Smooth muscle cell (in vitro differentiated cells): ENCODE measurements around the gene RPRD1A. TPM values are rescaled to one million over a fixed set of nuclear protein-coding genes. Genes with fewer than 3 reads are reported as not detected.
"Not testable (repeated sequence)": the region's sequence is repeated elsewhere in the genome, so short reads cannot be mapped to it uniquely, and the experiment has no call there.

Experiments
- DNase-seq: peaks from one replicate; lab custom pipeline; 2025; ENCODE audit not compliant: unreplicated experiment; lab: John Stamatoyannopoulos, UW
- H2AFZ ChIP-seq: fragments of 200-600 bp; sonication (generic); 2 replicates; pipeline ENCODE4 v1.6.0; 2016; ENCODE audit warnings: antibody characterized with exemption, low read depth, mild to moderate bottlenecking
- H3F3A ChIP-seq: fragments of 200-600 bp; sonication (generic); 2 replicates; pipeline ENCODE4 v1.6.0; 2017; ENCODE audit warnings: antibody characterized with exemption, low read depth
- H3K27ac ChIP-seq: fragments of 200-600 bp; sonication (generic); 2 replicates; pipeline ENCODE4 v1.5.1; 2016; ENCODE audit warnings: low read depth, mild to moderate bottlenecking
- H3K27me3 ChIP-seq: fragments of 200-600 bp; sonication (generic); 2 replicates; pipeline ENCODE4 v1.6.1; 2016; ENCODE audit warnings: low read depth, mild to moderate bottlenecking
- H3K36me3 ChIP-seq: fragments of 200-600 bp; sonication (generic); 2 replicates; pipeline ENCODE4 v1.5.1; 2016; ENCODE audit warnings: low read depth
- H3K4me1 ChIP-seq: fragments of 200-600 bp; sonication (generic); 2 replicates; pipeline ENCODE4 v1.5.1; 2016; ENCODE audit warnings: low read depth
- H3K4me2 ChIP-seq: fragments of 200-600 bp; sonication (generic); 2 replicates; pipeline ENCODE4 v1.6.0; 2016; ENCODE audit warnings: mild to moderate bottlenecking
- H3K4me3 ChIP-seq: fragments of 200-600 bp; sonication (generic); 2 replicates; pipeline ENCODE4 v1.5.1; 2016; ENCODE audit warnings: mild to moderate bottlenecking
- H3K79me2 ChIP-seq: fragments of 200-600 bp; sonication (generic); 2 replicates; pipeline ENCODE4 v1.6.0; 2016; ENCODE audit warnings: low read depth, mild to moderate bottlenecking
- H3K9ac ChIP-seq: fragments of 200-600 bp; sonication (generic); 2 replicates; pipeline ENCODE4 v1.6.0; 2016; ENCODE audit warnings: low read depth
- H3K9me3 ChIP-seq: fragments of 200-600 bp; sonication (generic); replicated peaks from 2 replicates; pipeline ENCODE4 v1.5.1; 2016; ENCODE audit warnings: low read depth
- H4K20me1 ChIP-seq: fragments of 200-600 bp; sonication (generic); 2 replicates; pipeline ENCODE4 v1.6.0; 2016; ENCODE audit warnings: low read depth
- CTCF ChIP-seq: fragments of 200-600 bp; sonication (generic); IDR thresholded peaks from 2 replicates; pipeline ENCODE4 v1.5.1; 2017; ENCODE audit warnings: borderline replicate concordance, mild to moderate bottlenecking, antibody characterized with exemption; ENCODE audit not compliant: insufficient read depth, poor library complexity, severe bottlenecking
- WGBS: methylation state at CpG from one replicate; pipeline ENCODE4 v1.1.7; 2016; ENCODE audit warnings: low lambda C conversion rate; 5-methylcytosine and 5-hydroxymethylcytosine counted together
- polyA plus RNA-seq: library from polyadenylated mRNA; unstranded; fragments of >200 nt; fragmentation: Nextera tagmentation; extraction: Ambion mirVana; gene quantifications from 2 replicates; pipeline ENCODE4 v1.2.1, GENCODE V29; 2016
- total RNA-seq: library from RNA; depleted of rRNA; stranded (reverse); fragments of >200 nt; gene quantifications from 2 replicates; pipeline ENCODE4 v1.2.3, GENCODE V29; 2014

The RPRD1A gene
- total and polyA plus RNA-seq, 2 experiments from 2014 or later, result 13.1 to 50.0 TPM

- H3K27me3 ChIP-seq, result no peaks in the 10 kb centered on the region
- H3K4me3 ChIP-seq, result peak overlapping the region; percentile 97
- no peak for DNase-seq
- H3K9ac ChIP-seq, result peak overlapping the region; percentile 95
- peak overlapping the region; percentile 94 for H3K4me2 ChIP-seq
- H3K36me3 ChIP-seq, result no peaks in the 10 kb centered on the region
- H3F3A ChIP-seq, result no peaks in the 10 kb centered on the region
- peak overlapping the region; percentile 87 for H2AFZ ChIP-seq
- H3K79me2 ChIP-seq, result peaks cover 51% of the 10 kb centered on the region
- under 1% methylated on average over 5 of the region's 5 CpGs for WGBS
- peak overlapping the region; percentile 97 for H3K27ac ChIP-seq
- H4K20me1 ChIP-seq, result peaks cover 35% of the 10 kb centered on the region
- no peaks in the 10 kb centered on the region for H3K9me3 ChIP-seq
- TF ChIP-seq CTCF, result no peak
- H3K4me1 ChIP-seq, result peaks cover 15% of the 10 kb centered on the region
Observed at GRCh38 chr18:36066686-36067054, 689 bp downstream of the RPRD1A start.

- no peaks in the 10 kb centered on the region for H3K27me3 ChIP-seq
- no peaks in the 10 kb centered on the region for H3K36me3 ChIP-seq
- peaks cover 58% of the 10 kb centered on the region for H3K79me2 ChIP-seq
- no peak overlapping the region for H2AFZ ChIP-seq
- 32% methylated on average over 5 of the region's 5 CpGs for WGBS
- no peaks in the 10 kb centered on the region for H3F3A ChIP-seq
- no peaks in the 10 kb centered on the region for H3K9me3 ChIP-seq
- H3K4me1 ChIP-seq, result peaks cover 15% of the 10 kb centered on the region
- DNase-seq, result no peak
- peak overlapping the region; percentile 97 for H3K27ac ChIP-seq
- H3K9ac ChIP-seq, result peak overlapping the region; percentile 95
- peak overlapping the region; percentile 97 for H3K4me3 ChIP-seq
- peaks cover 42% of the 10 kb centered on the region for H4K20me1 ChIP-seq
- peak overlapping the region; percentile 94 for H3K4me2 ChIP-seq
- TF ChIP-seq CTCF, result no peak
Observed at GRCh38 chr18:36066001-36066400, 1.4 kb downstream of the RPRD1A start.

- not testable (repeated sequence) for H3K27ac ChIP-seq, H3K36me3 ChIP-seq, H3K4me3 ChIP-seq, H3K9ac ChIP-seq, H3K9me3 ChIP-seq, H3K27me3 ChIP-seq, DNase-seq, H3K4me2 ChIP-seq, H3F3A ChIP-seq, H2AFZ ChIP-seq
- Histone ChIP-seq H4K20me1 (peaks cover 55% of the 10 kb centered on the region), H3K79me2 (peaks cover 71% of the 10 kb centered on the region), H3K4me1 (peaks cover 15% of the 10 kb centered on the region)
- 89% methylated on average over 9 of the region's 9 CpGs for WGBS
Observed at GRCh38 chr18:36064809-36065079, 2.6 kb downstream of the RPRD1A start.

- DNase-seq, result no peak
- 93% methylated on average over 31 of the region's 31 CpGs for WGBS
- Histone ChIP-seq H3K36me3 (no peaks in the 10 kb centered on the region), H3K9ac (no peak overlapping the region), H3K9me3 (no peaks in the 10 kb centered on the region), H3K4me3 (no peak overlapping the region), H3K4me1 (peaks cover 15% of the 10 kb centered on the region), H3F3A (no peaks in the 10 kb centered on the region), H3K79me2 (peaks cover 76% of the 10 kb centered on the region), H3K27me3 (no peaks in the 10 kb centered on the region), H3K4me2 (no peak overlapping the region), H4K20me1 (peaks cover 60% of the 10 kb centered on the region), H2AFZ (no peak overlapping the region), H3K27ac (no peak overlapping the region)
- no peak for TF ChIP-seq CTCF
Observed at GRCh38 chr18:36064027-36064808, 3.1 kb downstream of the RPRD1A start.
